NCI-H2227 (cell line): Measurements from ENCODE around the gene ARMC8.
"Not testable (repeated sequence)": the region's sequence is repeated elsewhere in the genome, so short reads cannot be mapped to it uniquely, and the experiment has no call there.

ENCODE experiments used
- DNase-seq: peaks from one replicate; lab custom pipeline; 2025; ENCODE audit not compliant: unreplicated experiment; lab: John Stamatoyannopoulos, UW

ARMC8 gene, protein sequence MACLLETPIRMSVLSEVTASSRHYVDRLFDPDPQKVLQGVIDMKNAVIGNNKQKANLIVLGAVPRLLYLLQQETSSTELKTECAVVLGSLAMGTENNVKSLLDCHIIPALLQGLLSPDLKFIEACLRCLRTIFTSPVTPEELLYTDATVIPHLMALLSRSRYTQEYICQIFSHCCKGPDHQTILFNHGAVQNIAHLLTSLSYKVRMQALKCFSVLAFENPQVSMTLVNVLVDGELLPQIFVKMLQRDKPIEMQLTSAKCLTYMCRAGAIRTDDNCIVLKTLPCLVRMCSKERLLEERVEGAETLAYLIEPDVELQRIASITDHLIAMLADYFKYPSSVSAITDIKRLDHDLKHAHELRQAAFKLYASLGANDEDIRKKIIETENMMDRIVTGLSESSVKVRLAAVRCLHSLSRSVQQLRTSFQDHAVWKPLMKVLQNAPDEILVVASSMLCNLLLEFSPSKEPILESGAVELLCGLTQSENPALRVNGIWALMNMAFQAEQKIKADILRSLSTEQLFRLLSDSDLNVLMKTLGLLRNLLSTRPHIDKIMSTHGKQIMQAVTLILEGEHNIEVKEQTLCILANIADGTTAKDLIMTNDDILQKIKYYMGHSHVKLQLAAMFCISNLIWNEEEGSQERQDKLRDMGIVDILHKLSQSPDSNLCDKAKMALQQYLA

DNA sequence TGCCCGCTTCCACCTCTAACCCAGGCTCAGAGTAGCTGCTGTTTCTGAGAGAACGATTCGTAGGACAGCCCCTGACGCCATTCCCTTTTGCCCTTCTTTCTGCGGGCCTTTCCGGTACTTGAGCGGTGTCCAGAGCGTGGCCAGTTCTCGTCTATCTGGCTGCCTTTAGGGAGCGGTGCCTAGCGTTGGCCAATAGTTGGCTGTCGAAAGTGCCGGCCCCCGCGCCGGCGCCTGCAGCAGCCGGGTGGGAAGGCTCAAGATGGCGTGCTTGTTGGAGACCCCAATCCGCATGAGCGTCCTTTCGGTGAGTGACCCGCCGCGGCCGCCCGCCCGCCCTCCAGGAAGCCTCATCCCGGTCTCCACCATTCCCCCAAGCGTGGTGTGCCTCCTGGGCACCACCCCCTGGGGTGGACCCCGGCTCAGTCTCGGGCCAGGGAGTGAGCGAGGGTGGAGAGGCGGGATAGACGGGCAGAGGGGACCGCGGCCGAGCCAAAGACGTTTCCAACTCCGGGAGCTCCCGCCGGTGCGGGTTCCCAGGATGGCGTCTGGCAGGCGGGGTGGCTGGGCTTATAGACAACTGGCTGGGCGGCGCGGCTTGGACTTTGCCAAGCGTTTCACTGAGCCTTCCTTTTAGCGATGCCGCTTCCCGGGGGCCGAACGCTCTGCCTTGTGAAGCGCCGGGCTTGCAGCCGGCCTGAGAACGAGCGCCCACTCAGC lies at the start of gene ARMC8:
ARMC8 (plus strand) TSS at position 6 of the 717 bp plus-strand sequence; CDS start at position 260, 254 bp downstream.
- DNase-seq = peak; percentile 78

DNA sequence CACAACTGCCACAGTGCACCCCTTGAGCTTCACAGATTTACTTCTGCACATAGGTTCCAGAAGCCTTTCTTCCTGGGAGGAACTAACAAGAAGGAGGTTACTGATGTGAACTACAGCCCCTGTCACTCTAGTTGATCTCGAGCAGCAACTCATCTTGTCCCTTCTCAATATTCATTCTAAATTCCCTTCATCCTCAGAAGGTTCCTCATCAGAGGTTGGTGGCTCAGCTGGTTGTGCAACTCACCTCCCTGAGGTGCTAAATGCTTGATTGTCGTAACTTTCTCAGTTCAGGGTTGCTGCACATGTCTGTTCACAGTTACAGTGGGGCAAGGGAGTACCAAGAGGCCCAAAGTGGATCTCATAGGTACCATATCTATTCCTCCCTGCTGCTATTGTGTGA lies 49.2 kb upstream of the ARMC8 start:
- no peak for DNase-seq

DNA sequence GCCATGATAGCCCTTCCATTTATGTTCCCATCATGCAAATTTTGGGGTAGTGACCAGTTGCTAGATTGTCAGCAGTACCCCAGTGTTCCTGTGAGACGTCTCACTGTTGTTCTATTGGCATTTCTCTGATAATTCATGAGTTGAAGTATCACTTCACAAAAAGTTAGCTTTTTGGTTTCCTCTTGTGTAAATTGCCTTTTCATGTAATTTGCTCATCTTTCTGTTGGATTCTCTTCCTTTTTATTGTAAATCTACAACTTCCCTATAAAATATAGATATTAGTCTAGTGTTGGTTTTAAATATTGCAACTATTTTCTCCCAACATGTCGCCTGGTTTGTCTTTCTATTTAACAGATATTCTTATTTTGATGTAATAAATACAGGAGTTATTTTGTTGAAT lies 47.4 kb upstream of the ARMC8 start:
- DNase-seq = no peak

DNA sequence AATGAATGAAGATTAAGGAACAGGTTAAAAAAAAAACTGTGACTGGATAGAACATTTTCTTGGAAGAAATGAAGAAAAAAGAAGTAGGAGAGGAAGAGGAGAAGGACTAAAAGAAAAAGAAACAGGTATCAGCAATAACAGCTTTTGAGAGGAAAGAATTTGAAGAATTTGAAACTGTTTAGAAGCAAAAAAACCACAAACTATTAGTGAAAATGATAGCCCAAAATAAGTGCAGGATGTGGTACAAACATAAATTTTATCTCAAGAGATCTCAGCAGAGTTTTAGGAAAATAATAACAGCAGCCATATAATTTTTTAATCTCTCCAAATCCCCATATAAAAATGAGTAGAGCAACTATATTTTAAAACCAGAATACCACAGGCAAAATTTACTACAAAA lies 46.2 kb upstream of the ARMC8 start:
- no peak for DNase-seq

- not testable (repeated sequence) for DNase-seq
These were observed 44.9 kb upstream of the ARMC8 start for GRCh38 chr3:138142181-138142580.

DNA sequence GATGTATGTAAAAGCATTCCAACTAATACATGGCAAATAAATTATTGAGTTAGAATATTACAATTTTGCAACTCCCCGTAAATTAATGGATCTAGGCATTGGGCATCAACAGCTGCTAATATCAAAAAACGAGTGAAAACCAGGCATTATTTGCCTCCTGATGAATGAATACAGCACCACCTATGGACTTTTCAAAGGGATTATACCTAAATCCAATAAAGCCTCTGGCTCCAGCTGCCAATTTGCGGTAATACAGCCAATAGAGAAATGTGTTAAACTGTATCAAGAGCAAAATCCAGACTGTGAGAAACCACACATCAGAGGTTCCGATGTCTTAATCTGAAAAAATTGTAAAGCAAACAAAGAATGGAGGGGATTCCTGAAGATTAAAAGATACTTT lies 38.6 kb upstream of the ARMC8 start:
- DNase-seq = no peak

DNA sequence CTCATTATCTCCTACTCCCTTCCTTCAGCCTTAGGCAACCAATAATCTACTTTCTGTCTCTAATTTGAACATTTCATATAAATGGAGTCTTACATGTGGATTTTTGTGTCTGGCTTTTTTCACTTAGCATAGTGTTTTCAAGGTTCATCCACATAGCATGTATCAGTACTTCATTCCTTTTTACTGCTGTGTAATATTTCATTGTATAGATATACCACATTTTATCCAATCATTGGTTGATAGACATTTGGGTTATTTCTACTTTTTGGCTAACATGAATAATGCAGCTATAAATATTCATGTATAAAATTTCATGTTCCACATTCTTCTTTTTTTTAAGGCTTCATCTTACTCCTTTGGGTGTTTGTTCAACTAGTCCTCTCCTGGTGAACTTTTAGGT lies 32.6 kb upstream of the ARMC8 start:
- no peak for DNase-seq

DNA sequence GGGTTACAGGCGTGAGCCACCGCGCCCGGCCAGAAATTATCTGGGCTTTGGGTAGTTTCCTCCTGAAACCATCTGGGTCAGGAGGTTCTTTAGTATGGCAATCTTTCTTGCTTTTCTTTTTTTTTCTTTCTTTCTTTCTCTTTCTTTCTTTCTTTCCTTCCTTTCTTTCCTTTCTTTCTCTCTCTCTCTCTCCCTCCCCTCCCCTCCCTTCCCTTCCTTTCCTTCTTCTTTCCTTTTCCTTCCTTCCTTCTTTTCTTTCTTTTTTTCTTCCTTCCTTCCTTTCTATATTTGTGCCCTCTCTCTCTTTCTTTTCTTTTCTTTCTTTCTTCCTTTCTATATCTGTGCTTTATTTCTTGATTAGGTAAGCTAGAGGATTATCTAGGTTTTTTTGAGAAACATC lies 29.4 kb upstream of the ARMC8 start:
- DNase-seq = no peak

DNA sequence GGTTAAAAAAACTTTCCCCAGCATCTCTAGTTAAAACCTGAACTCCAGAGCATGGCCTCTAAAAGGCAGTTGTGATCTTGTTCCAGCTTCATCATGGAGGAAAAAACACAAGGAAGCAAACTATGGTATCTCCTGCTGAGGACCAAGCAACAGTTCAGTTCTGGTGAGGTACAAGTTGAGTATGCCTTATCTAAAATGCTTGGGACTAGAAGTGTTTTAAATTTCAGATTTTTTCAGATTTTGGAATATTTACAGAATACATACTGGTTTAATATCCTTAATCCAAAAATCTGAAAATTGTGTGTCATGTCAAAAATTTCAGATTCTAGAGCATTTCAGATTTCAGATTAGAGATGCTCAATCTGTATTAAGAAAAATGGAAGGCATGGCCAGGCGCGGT lies 22.0 kb upstream of the ARMC8 start:
- no peak for DNase-seq

DNA sequence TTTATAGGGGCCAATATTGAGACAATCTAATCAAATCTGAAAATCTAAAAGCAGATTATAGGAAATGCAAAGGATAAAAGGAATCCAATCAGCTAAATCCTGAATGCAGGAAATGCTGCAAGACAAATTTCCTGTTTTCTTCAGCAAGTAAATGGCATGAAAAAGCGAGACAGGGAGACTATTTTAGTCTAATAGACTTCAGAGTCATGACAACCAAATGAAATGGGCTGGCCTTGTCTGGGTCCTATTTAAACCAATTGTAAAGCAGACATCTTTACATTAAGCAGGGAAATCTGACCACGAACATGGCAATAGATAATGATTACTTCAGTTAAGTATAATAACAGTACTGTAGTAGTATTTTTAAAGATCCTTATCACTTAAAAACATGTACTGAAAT lies 14.5 kb upstream of the ARMC8 start:
- DNase-seq = no peak

DNA sequence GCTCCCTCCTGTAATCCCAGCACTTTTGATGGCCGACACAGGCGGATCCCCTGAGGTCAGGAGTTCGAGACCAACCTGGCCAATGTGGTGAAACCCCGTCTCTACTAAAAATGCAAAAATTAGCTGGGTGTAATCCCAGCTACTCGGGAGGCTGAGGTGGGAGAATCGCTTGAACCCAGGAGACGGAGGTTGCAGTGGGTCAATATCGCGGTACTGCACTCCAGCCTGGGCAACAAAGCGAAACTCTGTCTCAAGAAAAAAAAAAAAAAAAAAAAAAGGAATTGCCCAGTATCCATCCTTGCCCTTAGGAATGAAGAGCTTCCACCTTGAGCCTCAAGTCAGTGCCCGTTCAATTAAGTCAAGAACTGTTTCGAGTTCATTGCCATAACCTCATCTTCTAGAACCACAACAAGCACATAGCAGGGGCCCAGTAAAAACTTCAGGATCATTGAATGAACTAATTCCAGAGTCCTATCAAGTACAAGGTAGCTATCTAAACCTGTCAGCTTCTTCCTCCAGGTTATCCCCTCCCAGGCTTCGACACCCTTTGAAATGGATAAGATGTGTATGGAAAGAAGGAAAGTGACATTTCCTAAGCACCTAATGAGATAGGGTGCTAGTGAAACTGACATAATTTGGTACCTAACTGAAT lies 13.2 kb upstream of the ARMC8 start:
- no peak for DNase-seq

DNA sequence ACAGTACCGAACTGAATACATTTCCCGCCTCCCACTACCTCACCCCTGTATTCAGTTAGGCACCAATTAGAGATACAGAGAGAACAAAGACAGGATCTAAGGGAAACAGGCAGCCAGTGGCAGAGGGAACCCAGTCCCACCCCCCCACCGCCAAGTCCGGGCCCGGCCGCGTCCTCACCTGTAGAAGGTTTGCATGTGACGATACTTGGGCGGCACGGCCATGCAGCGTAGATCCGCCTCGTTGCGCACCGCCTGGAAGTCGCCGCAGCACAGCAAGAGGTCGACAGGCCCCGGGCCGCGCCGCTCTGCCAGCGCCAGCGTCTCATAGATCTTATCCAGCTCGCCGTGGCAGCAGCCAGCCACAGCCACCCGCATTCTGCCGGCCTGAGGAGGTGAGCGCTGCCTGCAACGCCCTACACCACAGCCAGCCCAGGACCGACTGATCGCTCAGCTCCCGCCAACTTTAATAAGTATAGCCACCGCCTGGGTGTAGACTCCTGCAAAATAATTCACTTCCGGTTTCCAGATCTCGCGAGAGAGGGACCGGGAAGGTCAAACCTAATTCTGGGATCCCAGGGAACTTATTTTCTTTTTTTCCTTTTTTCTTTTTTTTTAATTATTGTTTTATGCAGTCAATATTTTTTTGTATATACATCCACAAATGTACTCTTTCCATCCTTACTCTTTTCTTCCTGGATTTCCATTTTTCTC lies 12.5 kb upstream of the ARMC8 start, which contains the start of gene DBR1:
DBR1 (minus strand) TSS at position 501 of the 711 bp plus-strand sequence; CDS start at position 375, 126 bp downstream.
- DNase-seq = peak; percentile 88

DNA sequence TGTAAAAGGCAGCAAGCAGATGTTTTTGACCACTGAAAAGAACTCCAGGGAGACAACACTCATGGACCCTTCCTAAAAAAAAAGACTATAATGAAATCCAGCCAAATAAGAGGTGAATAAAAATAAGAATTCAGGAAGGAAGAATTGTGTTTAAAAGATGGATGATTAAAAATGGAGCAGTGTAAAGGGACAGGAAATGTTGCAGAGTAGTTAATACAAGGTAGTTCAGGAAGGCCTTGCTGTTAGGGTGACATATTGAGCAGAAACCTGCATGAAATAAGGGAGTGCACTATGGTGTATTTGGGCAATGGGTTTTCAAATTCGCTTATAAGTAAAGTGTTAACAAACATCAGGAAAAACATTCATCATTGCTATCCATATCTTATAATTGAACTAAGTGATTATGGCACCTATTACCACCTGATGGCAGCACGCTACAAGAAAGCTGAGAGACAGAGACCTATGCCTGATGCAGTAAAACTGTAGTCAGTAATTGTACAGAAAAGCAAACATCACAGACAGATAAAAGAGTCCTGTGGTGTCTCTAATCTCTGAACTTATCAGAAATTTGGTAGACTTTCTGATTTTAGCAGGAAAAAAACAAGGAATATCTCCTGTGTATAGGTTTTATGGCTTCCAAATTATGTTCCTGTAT lies 6.6 kb upstream of the ARMC8 start:
- peak; percentile 11 for DNase-seq

DNA sequence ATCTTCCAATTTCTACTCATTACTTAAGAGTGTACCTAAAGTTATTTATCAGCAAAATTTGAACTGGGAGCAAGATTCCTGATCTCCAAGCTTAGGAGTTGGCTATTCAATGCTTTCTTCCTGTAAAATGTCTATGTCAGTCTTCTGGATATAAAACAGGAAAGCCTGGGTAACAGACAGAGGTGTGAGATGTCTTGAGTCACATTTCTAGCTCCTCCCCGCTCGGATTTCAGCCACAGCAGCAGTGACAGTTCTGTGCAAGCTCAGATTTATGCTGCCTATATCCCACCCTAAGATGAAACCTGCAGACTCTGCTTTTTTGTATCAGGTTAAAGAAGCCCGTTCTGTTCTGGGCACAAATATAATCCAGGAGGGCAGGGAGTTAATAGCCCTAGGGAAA lies 2.1 kb upstream of the ARMC8 start:
- no peak for DNase-seq

DNA sequence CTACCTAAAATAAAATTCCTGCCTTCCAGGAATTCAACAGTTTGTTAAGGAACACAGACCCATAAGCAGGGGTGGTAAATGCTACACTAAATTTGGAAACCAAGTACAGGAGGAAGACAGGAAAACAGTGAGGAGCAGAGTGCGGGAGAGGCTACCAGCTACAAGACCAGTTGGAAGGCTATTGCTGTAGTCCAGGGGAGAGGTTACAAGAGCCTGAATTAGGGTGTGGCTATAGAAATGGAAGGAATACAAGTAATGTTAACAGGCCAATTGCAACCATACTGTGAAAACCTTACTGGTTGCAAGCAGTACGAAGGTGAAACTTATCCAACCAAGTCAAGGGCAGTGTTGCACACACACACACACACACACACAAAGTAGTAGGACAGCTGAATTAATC lies 880 bp upstream of the ARMC8 start:
- peak; percentile 13 for DNase-seq

GRCh38 chr3:138186803-138187295 lies 252 bp upstream of the ARMC8 start:
- peak; percentile 86 for DNase-seq

- DNase-seq = no peak
These were observed 1.1 kb downstream of the ARMC8 start for GRCh38 chr3:138188013-138188730.

- DNase-seq = no peak
These were observed 8.4 kb downstream of the ARMC8 start for GRCh38 chr3:138195481-138195880.

- no peak for DNase-seq
These were observed 8.9 kb downstream of the ARMC8 start for GRCh38 chr3:138196023-138196422.
